Liver (tissue), 9 donors: ENCODE results near the gene AGO1. TPM values are rescaled to one million over a fixed set of nuclear protein-coding genes. Genes with fewer than 3 reads are reported as not detected.

Source experiments
- DNase-seq: peaks from one replicate; pipeline ENCODE4 v3.0.0-alpha.2; 2017; ENCODE audit warnings: low spot score
- H3K27ac ChIP-seq, 2 donors: one replicate each; pipeline ENCODE4 v1.7.0; 2013; ENCODE audit warnings: inconsistent platforms in 2 of 2, low read length in 2 of 2, control low read depth in 1 of 2, low read depth in 1 of 2, mild to moderate bottlenecking in 1 of 2
- H3K27me3 ChIP-seq, 4 donors: one replicate each; pipeline versions ENCODE4 v1.6.1 to v1.7.0; 2013; ENCODE audit warnings: low read length in 3 of 4, inconsistent platforms in 1 of 4, mild to moderate bottlenecking in 1 of 4, moderate library complexity in 1 of 4; ENCODE audit not compliant: control insufficient read depth in 4 of 4, insufficient read depth in 4 of 4
- H3K36me3 ChIP-seq, 4 donors: one replicate each; pipeline versions ENCODE4 v1.6.1 to v1.7.0; 2013; ENCODE audit warnings: low read length in 3 of 4, mild to moderate bottlenecking in 3 of 4, low read depth in 1 of 4, moderate library complexity in 1 of 4; ENCODE audit not compliant: control insufficient read depth in 4 of 4, insufficient read depth in 3 of 4
- H3K4me1 ChIP-seq, 4 donors: one replicate each; pipeline versions ENCODE4 v1.6.1 to v1.7.0; 2013; ENCODE audit warnings: low read length in 3 of 4, mild to moderate bottlenecking in 3 of 4, moderate library complexity in 1 of 4; ENCODE audit not compliant: control insufficient read depth in 4 of 4, insufficient read depth in 4 of 4
- H3K4me3 ChIP-seq, 3 donors: one replicate each; pipeline versions ENCODE4 v1.6.1 to v1.7.0; 2013; ENCODE audit warnings: low read length in 3 of 3, control low read depth in 1 of 3, low read depth in 1 of 3, mild to moderate bottlenecking in 1 of 3
- H3K9ac ChIP-seq, 2 donors: one replicate each; pipeline ENCODE4 v1.7.0; 2013; ENCODE audit warnings: low read length in 2 of 2, mild to moderate bottlenecking in 2 of 2, moderate library complexity in 2 of 2, control low read depth in 1 of 2, low read depth in 1 of 2
- H3K9me3 ChIP-seq, 4 donors: one replicate each; pipeline versions ENCODE4 v1.6.1 to v1.7.0; 2013; ENCODE audit warnings: low read length in 3 of 4; ENCODE audit not compliant: control insufficient read depth in 4 of 4
- EGR1 ChIP-seq, 2 donors: IDR thresholded peaks; 2 replicates each; pipeline ENCODE4 v1.6.1; 2016 to 2018; ENCODE audit warnings: antibody characterized with exemption in 2 of 2, low read depth in 2 of 2
- FOXA1 ChIP-seq: IDR thresholded peaks from 2 replicates; pipeline ENCODE4 v1.6.1; 2016; ENCODE audit warnings: antibody characterized with exemption
- FOXA2 ChIP-seq: IDR thresholded peaks from 2 replicates; pipeline ENCODE4 v1.6.1; 2016; ENCODE audit warnings: antibody characterized with exemption
- GABPA ChIP-seq, 2 donors: IDR thresholded peaks in 1 of 2; conservative IDR thresholded peaks in 1 of 2; 2 replicates each; pipeline ENCODE4 v1.6.1; 2016; ENCODE audit warnings: antibody characterized with exemption in 2 of 2, mild to moderate bottlenecking in 1 of 2, moderate library complexity in 1 of 2
- HNF4A ChIP-seq, 2 donors: conservative IDR thresholded peaks; 2 replicates each; pipeline ENCODE4 v1.6.1; 2016; ENCODE audit warnings: antibody characterized with exemption in 2 of 2, mild to moderate bottlenecking in 2 of 2
- HNF4G ChIP-seq: IDR thresholded peaks from 2 replicates; pipeline ENCODE4 v1.6.1; 2016; ENCODE audit warnings: antibody characterized with exemption
- JUND ChIP-seq, 2 donors: IDR thresholded peaks; 2 replicates each; pipeline ENCODE4 v1.6.1; 2016; ENCODE audit warnings: antibody characterized with exemption in 2 of 2
- MAX ChIP-seq: IDR thresholded peaks from 2 replicates; pipeline ENCODE4 v1.6.1; 2016; ENCODE audit warnings: antibody characterized with exemption
- NR2F2 ChIP-seq: IDR thresholded peaks from 2 replicates; pipeline ENCODE4 v1.6.1; 2016; ENCODE audit warnings: antibody characterized with exemption
- RAD21 ChIP-seq, 2 donors: IDR thresholded peaks; 2 replicates each; pipeline ENCODE4 v1.6.1; 2016; ENCODE audit warnings: antibody characterized with exemption in 2 of 2, mild to moderate bottlenecking in 2 of 2
- RXRA ChIP-seq, 2 donors: IDR thresholded peaks; 2 replicates each; pipeline ENCODE4 v1.6.1; 2017 to 2018; ENCODE audit warnings: antibody characterized with exemption in 2 of 2, mild to moderate bottlenecking in 1 of 2
- SP1 ChIP-seq: IDR thresholded peaks from 2 replicates; pipeline ENCODE4 v1.6.1; 2018; ENCODE audit warnings: antibody characterized with exemption, mild to moderate bottlenecking
- TAF1 ChIP-seq: conservative IDR thresholded peaks from 2 replicates; pipeline ENCODE4 v1.6.1; 2016; ENCODE audit warnings: antibody characterized with exemption, mild to moderate bottlenecking
- YY1 ChIP-seq: IDR thresholded peaks from 2 replicates; pipeline ENCODE4 v1.6.1; 2016; ENCODE audit warnings: antibody characterized with exemption, mild to moderate bottlenecking
- WGBS: extraction: QIAGEN DNeasy Blood & Tissue Kit; methylation state at CpG from one replicate; pipeline ENCODE4 v1.1.7; 2013; 5-methylcytosine and 5-hydroxymethylcytosine counted together
- polyA plus RNA-seq, 2 donors: library from polyadenylated mRNA; stranded (reverse) in 1 of 2; unstranded in 1 of 2; fragments of 200-250 nt in 1 of 2; fragments of >200 nt in 1 of 2; fragmentation: Nextera tagmentation in 1 of 2; extraction: Ambion mirVana in 1 of 2; gene quantifications; one replicate each; pipeline versions ENCODE4 v1.2.1 to v1.2.3, GENCODE V29; 2013 to 2015
- total RNA-seq, 2 donors: library from RNA; depleted of rRNA; stranded (reverse); fragments of >200 nt; gene quantifications; one replicate each; pipeline ENCODE4 v1.2.3, GENCODE V29; 2014
- TF ChIP-seq, protein P1 (sequence below): IDR thresholded peaks from 2 replicates; pipeline ENCODE4 v1.6.1; 2016; ENCODE audit warnings: antibody characterized with exemption, mild to moderate bottlenecking
- TF ChIP-seq, protein P2 (sequence below): IDR thresholded peaks from 2 replicates; pipeline ENCODE4 v1.6.1; 2016; ENCODE audit warnings: antibody characterized with exemption
- TF ChIP-seq, protein P3 (sequence below): IDR thresholded peaks from 2 replicates; pipeline ENCODE4 v1.6.1; 2016; ENCODE audit warnings: antibody characterized with exemption
- TF ChIP-seq, protein P4 (sequence below): fragments of 150-350 bp; IDR thresholded peaks from 2 replicates; pipeline ENCODE4 v1.5.1; 2017; ENCODE audit warnings: improper control_type of control experiment, low read depth, low read length; ENCODE audit not compliant: missing input control
- donor health status: healthy.
- donor health status: healthy.
- donor health status: healthy.
- donor health status: healthy.
- donor health status: healthy.

AGO1 gene
- total and polyA plus RNA-seq, 4 donors, result 1.5 to 11.3 (median 4.9) TPM

DNA sequence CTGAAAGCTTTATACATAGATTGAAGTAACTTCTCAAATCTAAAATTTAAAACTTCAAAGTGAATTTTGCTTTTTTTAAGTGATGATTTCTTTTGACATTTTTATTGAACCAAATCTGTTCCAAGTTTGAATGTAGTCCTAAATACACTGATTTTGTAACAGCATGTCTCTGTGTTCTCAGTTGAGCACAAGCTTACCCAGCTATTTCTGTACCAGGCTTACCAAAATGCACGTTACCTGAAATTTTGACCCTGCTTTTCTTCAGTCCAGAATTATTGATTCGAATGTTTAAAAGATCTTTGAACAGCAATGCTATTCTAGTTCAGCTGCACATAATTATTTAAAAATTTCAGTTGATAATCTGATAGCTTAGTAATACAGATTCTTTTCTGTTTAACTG is 49.6 kb upstream of the AGO1 start:
- TF ChIP-seq FOXA2 (no peak), JUND (IDR thresholded peaks at IDR 0.05) (peak in 1 of 2 donors; percentile 68), NR2F2 (no peak), RAD21 (IDR thresholded peaks at IDR 0.05) (peak; percentile 12 to 13), MAX (peak; percentile 46), TAF1 (no peak), HNF4G (no peak), YY1 (peak; percentile 62), EGR1 (IDR thresholded peaks at IDR 0.05; ENCODE audit: low read depth in 2 of 2) (peak in 1 of 2 donors; percentile 25), FOXA1 (no peak), RXRA (IDR thresholded peaks at IDR 0.05) (peak; percentile 59 to 79), HNF4A (conservative IDR thresholded peaks at IDR 0.05) (peak; percentile 63 to 81), GABPA (IDR thresholded peaks at IDR 0.05 in 1 of 2, conservative IDR thresholded peaks at IDR 0.05 in 1 of 2) (no peak), SP1 (peak; percentile 40)
- TF ChIP-seq, protein P1, sequence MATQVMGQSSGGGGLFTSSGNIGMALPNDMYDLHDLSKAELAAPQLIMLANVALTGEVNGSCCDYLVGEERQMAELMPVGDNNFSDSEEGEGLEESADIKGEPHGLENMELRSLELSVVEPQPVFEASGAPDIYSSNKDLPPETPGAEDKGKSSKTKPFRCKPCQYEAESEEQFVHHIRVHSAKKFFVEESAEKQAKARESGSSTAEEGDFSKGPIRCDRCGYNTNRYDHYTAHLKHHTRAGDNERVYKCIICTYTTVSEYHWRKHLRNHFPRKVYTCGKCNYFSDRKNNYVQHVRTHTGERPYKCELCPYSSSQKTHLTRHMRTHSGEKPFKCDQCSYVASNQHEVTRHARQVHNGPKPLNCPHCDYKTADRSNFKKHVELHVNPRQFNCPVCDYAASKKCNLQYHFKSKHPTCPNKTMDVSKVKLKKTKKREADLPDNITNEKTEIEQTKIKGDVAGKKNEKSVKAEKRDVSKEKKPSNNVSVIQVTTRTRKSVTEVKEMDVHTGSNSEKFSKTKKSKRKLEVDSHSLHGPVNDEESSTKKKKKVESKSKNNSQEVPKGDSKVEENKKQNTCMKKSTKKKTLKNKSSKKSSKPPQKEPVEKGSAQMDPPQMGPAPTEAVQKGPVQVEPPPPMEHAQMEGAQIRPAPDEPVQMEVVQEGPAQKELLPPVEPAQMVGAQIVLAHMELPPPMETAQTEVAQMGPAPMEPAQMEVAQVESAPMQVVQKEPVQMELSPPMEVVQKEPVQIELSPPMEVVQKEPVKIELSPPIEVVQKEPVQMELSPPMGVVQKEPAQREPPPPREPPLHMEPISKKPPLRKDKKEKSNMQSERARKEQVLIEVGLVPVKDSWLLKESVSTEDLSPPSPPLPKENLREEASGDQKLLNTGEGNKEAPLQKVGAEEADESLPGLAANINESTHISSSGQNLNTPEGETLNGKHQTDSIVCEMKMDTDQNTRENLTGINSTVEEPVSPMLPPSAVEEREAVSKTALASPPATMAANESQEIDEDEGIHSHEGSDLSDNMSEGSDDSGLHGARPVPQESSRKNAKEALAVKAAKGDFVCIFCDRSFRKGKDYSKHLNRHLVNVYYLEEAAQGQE, result peak; percentile 32
- TF ChIP-seq, protein P2, sequence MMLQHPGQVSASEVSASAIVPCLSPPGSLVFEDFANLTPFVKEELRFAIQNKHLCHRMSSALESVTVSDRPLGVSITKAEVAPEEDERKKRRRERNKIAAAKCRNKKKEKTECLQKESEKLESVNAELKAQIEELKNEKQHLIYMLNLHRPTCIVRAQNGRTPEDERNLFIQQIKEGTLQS, result no peak
- TF ChIP-seq, protein P3, sequence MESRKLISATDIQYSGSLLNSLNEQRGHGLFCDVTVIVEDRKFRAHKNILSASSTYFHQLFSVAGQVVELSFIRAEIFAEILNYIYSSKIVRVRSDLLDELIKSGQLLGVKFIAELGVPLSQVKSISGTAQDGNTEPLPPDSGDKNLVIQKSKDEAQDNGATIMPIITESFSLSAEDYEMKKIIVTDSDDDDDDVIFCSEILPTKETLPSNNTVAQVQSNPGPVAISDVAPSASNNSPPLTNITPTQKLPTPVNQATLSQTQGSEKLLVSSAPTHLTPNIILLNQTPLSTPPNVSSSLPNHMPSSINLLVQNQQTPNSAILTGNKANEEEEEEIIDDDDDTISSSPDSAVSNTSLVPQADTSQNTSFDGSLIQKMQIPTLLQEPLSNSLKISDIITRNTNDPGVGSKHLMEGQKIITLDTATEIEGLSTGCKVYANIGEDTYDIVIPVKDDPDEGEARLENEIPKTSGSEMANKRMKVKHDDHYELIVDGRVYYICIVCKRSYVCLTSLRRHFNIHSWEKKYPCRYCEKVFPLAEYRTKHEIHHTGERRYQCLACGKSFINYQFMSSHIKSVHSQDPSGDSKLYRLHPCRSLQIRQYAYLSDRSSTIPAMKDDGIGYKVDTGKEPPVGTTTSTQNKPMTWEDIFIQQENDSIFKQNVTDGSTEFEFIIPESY, result peak; percentile 66
- TF ChIP-seq, protein P4, sequence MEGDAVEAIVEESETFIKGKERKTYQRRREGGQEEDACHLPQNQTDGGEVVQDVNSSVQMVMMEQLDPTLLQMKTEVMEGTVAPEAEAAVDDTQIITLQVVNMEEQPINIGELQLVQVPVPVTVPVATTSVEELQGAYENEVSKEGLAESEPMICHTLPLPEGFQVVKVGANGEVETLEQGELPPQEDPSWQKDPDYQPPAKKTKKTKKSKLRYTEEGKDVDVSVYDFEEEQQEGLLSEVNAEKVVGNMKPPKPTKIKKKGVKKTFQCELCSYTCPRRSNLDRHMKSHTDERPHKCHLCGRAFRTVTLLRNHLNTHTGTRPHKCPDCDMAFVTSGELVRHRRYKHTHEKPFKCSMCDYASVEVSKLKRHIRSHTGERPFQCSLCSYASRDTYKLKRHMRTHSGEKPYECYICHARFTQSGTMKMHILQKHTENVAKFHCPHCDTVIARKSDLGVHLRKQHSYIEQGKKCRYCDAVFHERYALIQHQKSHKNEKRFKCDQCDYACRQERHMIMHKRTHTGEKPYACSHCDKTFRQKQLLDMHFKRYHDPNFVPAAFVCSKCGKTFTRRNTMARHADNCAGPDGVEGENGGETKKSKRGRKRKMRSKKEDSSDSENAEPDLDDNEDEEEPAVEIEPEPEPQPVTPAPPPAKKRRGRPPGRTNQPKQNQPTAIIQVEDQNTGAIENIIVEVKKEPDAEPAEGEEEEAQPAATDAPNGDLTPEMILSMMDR, result no peak
- no peak for DNase-seq
- Histone ChIP-seq H3K27ac (no peak overlapping the region), H3K9ac (no peak overlapping the region), H3K9me3 (no peaks in the 10 kb centered on the region), H3K36me3 (peaks cover 4 to 27% (median 17%) of the 10 kb centered on the region in 4 donors), H3K4me3 (no peak overlapping the region), H3K27me3 (no peaks in the 10 kb centered on the region), H3K4me1 (peaks cover 3 to 14% (median 9%) of the 10 kb centered on the region in 4 donors)
- WGBS, result 37% methylated on average over 2 of the region's 2 CpGs
